GM12873 (cell line): ENCODE measurements around the gene DNAJC28.

Source experiments
- CTCF ChIP-seq: IDR thresholded peaks from 2 replicates; pipeline ENCODE4 v1.5.1; 2012; ENCODE audit warnings: low read depth, mild to moderate bottlenecking, moderate library complexity, low read length, control low read depth; ENCODE audit not compliant: insufficient read depth; ENCODE audit errors: missing control alignments

Gene DNAJC28

DNA sequence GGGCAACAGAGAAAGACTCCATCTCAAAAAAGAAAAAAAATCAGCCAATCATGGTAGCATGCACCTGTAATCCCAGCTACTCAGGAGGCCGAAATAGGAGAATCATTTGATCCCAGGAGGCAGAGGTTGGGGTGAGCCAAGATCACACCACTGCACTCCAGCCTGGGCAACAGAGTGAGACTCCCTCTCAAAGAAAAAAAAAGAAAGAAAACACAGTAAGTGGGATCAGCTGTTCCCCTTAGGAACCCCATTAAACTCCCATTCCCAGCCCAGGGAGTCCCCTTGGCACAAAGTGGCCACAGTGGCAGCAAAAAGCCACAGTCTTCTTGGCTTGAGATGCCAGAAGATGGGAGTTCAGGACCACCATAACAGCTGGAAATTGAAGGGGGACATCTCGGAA is 20.8 kb downstream of the DNAJC28 start:
- no peak for TF ChIP-seq CTCF

GRCh38 chr21:33461538-33462250 is 29.8 kb downstream of the DNAJC28 start:
- TF ChIP-seq CTCF: no peak

DNA sequence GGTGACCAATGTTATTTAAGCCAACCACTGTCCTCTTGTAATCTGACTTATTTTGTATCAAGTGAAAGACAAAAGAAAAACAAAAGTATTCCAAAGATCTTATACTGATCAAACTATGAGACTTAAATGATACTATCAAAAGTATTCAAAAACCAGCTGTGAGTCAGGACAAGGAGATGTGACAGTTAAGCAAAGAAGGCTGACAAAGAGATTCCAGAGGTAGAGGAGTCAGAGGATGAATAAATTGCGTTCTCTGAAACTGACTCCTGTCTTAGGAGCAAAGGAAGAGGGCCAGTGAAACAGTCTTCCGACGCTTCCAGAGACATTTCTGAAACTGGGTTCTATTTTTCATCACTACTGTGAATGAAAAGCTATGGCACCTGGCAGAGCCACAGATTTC is 32.7 kb downstream of the DNAJC28 start:
- no peak for TF ChIP-seq CTCF

DNA sequence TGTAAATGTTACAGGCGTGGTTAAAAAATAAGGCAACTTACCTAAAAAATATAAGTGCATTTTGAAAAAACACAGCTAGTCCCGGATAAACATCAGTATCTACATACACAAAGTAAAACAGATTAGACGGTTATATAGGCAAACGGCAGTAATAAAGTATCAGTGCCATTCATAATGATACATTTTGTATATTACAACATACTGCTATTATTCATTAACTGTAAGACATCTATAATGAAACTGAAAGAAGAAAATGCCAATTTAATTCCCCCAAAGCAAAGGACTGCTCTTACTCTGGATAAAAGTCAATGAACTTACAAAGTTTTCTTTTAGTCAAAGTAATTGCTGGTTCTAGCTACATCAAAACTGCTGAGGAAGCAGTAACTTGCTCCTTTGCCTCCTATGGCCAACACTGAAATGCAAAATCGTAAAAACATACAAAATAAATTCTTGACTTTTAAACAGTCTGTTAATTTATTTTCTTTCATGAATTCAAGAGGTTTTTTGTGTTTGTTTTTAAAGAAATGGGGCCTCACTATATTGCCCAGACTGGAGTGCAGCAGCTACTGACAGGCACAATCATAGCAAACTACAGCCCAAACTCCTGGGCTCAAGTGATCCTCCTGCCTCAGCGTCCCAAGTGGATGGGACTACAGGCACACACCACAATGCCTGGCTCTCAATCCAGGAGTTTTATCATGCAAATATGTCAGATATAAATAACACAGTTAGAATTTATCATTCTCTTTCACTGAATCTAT is 35.6 kb downstream of the DNAJC28 start:
- no peak for TF ChIP-seq CTCF

DNA sequence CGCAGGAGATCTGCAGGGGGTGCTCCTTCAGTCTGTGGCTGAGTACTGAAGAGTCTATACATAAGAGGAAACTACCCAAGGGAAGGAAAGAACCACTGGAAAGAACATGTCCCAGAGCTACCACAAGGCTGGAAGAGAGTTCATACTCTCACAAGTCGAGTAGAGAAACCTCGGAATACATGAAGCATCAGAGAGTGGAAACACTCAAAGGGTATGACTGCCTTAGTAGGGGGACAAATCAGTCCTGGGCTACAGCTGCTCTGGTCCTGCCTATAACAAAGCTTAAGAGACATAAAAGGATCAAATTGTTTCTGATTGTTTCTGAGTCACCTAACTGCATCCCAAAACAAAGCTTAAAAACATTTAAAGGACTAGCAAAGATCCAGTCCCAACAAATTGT is 39.2 kb downstream of the DNAJC28 start:
- no peak for TF ChIP-seq CTCF

DNA sequence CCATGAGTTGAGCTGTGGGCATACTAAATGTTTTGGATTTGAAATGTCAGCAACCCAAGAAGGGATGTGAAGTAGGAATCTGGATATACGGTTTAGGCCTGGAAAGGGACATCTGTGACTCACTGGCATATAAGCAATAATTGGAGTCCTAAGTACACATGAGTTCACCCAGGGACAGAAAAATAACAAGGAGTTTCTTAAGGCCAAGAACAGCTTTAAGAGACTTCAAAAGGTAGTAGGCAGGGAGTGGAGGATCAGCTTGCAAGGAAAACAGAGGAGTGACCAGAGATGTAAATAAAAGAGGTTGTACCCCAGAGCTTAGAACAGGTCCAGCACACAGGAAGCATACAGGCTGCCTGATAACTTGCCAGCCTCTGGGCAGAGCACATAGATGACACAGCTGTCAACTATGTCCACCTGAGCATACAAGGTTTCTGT is 39.9 kb downstream of the DNAJC28 start:
- TF ChIP-seq CTCF: no peak

DNA sequence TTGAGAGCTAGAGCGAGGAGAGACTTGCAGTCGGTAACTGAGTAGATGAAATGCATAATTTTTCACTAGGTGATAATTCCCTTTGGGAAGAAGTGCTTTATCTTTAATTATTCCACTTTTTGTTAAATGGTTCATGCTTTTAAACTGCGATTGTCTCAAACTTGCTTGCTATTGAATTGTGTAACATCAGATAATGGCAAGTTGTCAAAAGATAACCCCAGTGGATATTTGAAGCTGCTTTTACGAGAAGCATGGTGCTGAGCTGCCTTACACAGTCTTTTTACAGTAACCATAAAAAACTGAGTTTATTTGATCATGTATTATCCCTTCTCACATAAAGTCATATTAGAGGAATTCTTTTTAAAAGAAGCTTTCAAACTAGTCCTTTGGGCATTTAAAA is 41.9 kb downstream of the DNAJC28 start:
- TF ChIP-seq CTCF: no peak
